HepG2 (cell line): ENCODE results near the gene TNFAIP1. TPM values are rescaled to one million over a fixed set of nuclear protein-coding genes. Genes with fewer than 3 reads are reported as not detected.
A peak's percentile ranks its signal among the peaks of the same experiment; 100 is the strongest.

Source experiments
- DPF2 ChIP-seq: sonication (generic); formaldehyde crosslinking; IDR thresholded peaks from 2 replicates; pipeline ENCODE4 v1.4.0; 2020; ENCODE audit warnings: mild to moderate bottlenecking, low read depth, missing genetic modification reagents, borderline replicate concordance
- ETV6 ChIP-seq: sonication (generic); formaldehyde crosslinking; conservative IDR thresholded peaks from 2 replicates; pipeline ENCODE4 v1.4.0; 2020; ENCODE audit warnings: missing genetic modification reagents
- FOSL1 ChIP-seq: sonication (generic); formaldehyde crosslinking; IDR thresholded peaks from 2 replicates; pipeline ENCODE4 v1.9.0; 2021; ENCODE audit warnings: missing genetic modification reagents, borderline replicate concordance
- FOXM1 ChIP-seq: sonication (generic); formaldehyde crosslinking; IDR thresholded peaks from 2 replicates; pipeline ENCODE4 v1.5.0; 2020; ENCODE audit warnings: missing genetic modification reagents
- GPBP1L1 ChIP-seq: sonication (generic); formaldehyde crosslinking; IDR thresholded peaks from 2 replicates; pipeline ENCODE4 v1.5.0; 2020; ENCODE audit warnings: mild to moderate bottlenecking, missing genetic modification reagents
- GTF2F1 ChIP-seq: fragments of 150-350 bp; IDR thresholded peaks from 2 replicates; pipeline ENCODE4 v1.6.1; 2014; ENCODE audit warnings: low read length
- HNF1A ChIP-seq, 2 experiments: sonication (generic) in 1 of 2; formaldehyde crosslinking in 1 of 2; IDR thresholded peaks; 2 replicates each; pipeline versions ENCODE4 v1.4.0 to v1.6.1; 2016 to 2020; ENCODE audit warnings: borderline replicate concordance in 1 of 2, low read depth in 1 of 2, mild to moderate bottlenecking in 1 of 2, missing genetic modification reagents in 1 of 2
- IKZF1 ChIP-seq: fragments of 450-650 bp; IDR thresholded peaks from 2 replicates; pipeline ENCODE4 v1.7.1; 2016
- LCORL ChIP-seq, 2 experiments: fragments of 450-650 bp in 1 of 2; sonication (generic) in 1 of 2; formaldehyde crosslinking in 1 of 2; IDR thresholded peaks; 2 replicates each; pipeline versions ENCODE4 v1.5.0 to v1.6.1; 2017 to 2020; ENCODE audit warnings: antibody characterized with exemption in 1 of 2, missing genetic modification reagents in 1 of 2
- MTA1 ChIP-seq: sonication (generic); formaldehyde crosslinking; IDR thresholded peaks from 2 replicates; pipeline ENCODE4 v1.4.0; 2020; ENCODE audit warnings: missing genetic modification reagents, mild to moderate bottlenecking, borderline replicate concordance
- REPIN1 ChIP-seq: sonication (generic); formaldehyde crosslinking; IDR thresholded peaks from 2 replicates; pipeline ENCODE4 v1.8.0; 2022; ENCODE audit warnings: missing genetic modification reagents, low read depth, mild to moderate bottlenecking, borderline replicate concordance
- SIN3A ChIP-seq: IDR thresholded peaks from 2 replicates; pipeline ENCODE4 v1.6.1; 2011; ENCODE audit warnings: low read depth, mild to moderate bottlenecking, control low read depth, low read length, borderline replicate concordance
- SP140L ChIP-seq: sonication (generic); formaldehyde crosslinking; IDR thresholded peaks from 2 replicates; pipeline ENCODE4 v1.4.0; 2020; ENCODE audit warnings: missing genetic modification reagents, borderline replicate concordance
- STAT5B ChIP-seq: sonication (generic); formaldehyde crosslinking; IDR thresholded peaks from 2 replicates; pipeline ENCODE4 v1.4.0; 2020; ENCODE audit warnings: missing genetic modification reagents
- ZNF276 ChIP-seq: sonication (generic); formaldehyde crosslinking; IDR thresholded peaks from 2 replicates; pipeline ENCODE4 v1.4.0; 2020; ENCODE audit warnings: mild to moderate bottlenecking, low read depth, missing genetic modification reagents
- ZNF430 ChIP-seq: sonication (generic); formaldehyde crosslinking; IDR thresholded peaks from 2 replicates; pipeline ENCODE4 v1.9.0; 2021; ENCODE audit warnings: mild to moderate bottlenecking, missing genetic modification reagents
- ZNF562 ChIP-seq: sonication (generic); formaldehyde crosslinking; IDR thresholded peaks from 2 replicates; pipeline ENCODE4 v1.8.0; 2022; ENCODE audit warnings: missing genetic modification reagents, borderline replicate concordance
- ZNF574 ChIP-seq: sonication (generic); formaldehyde crosslinking; IDR thresholded peaks from 2 replicates; pipeline ENCODE4 v1.4.0; 2020; ENCODE audit warnings: missing genetic modification reagents
- ZNF709 ChIP-seq: sonication (generic); formaldehyde crosslinking; IDR thresholded peaks from 2 replicates; pipeline ENCODE4 v1.5.0; 2020; ENCODE audit warnings: mild to moderate bottlenecking, missing genetic modification reagents
- ZSCAN30 ChIP-seq: sonication (generic); formaldehyde crosslinking; IDR thresholded peaks from 2 replicates; pipeline ENCODE4 v1.5.0; 2020; ENCODE audit warnings: mild to moderate bottlenecking, missing genetic modification reagents
- polyA plus RNA-seq, 8 experiments: library from polyadenylated mRNA; depleted of rRNA in 3 of 8; stranded (reverse) in 7 of 8; unstranded in 1 of 8; fragments of >200 nt; fragmentation: Illumina TruSeq in 4 of 8; extraction: Trizol in 4 of 8; gene quantifications; 2 replicates each; pipeline versions ENCODE4 v1.2.1 to v1.2.3, GENCODE V29; 2011 to 2016; ENCODE audit warnings: low read depth in 4 of 8, missing spikeins in 1 of 8, mixed read lengths in 1 of 8; ENCODE audit not compliant: insufficient read depth in 1 of 8
- total RNA-seq, 5 experiments: library from RNA; depleted of rRNA; stranded (reverse); fragments of >200 nt; fragmentation: Illumina TruSeq; extraction: Trizol; gene quantifications; 2 replicates each; pipeline ENCODE4 v1.2.3, GENCODE V29; 2016; ENCODE audit warnings: low read depth in 1 of 5

TNFAIP1 gene
- total and polyA plus RNA-seq, 2 of the 13 experiments (the other 11 are each of a cell fraction or from before 2014, with no cell fraction given) = 17.5 to 40.6 TPM

GRCh38 chr17:28368306-28368831 is 32.8 kb downstream of the TNFAIP1 start (continued):
- TF ChIP-seq GPBP1L1 (CRISPR knock-in tag) (no peak), DPF2 (CRISPR knock-in tag) (peak; percentile 97), ZNF276 (0 out of 2 replicates have a peak, but pooled peaks have one; percentile 16), ZNF709 (CRISPR knock-in tag) (no peak), ZNF430 (no peak), ZSCAN30 (CRISPR knock-in tag) (peak; percentile 50; the same call in 1 of the 2 replicates), SIN3A (peak; percentile 48; the same call in 1 of the 2 replicates), FOSL1 (CRISPR knock-in tag) (no peak), ZNF562 (CRISPR knock-in tag) (no peak), IKZF1 (no peak), GTF2F1 (no peak), MTA1 (CRISPR knock-in tag) (peak; percentile 94), SP140L (no peak), REPIN1 (peak; percentile 71; the same call in 1 of the 2 replicates), FOXM1 (no peak), ETV6 (CRISPR knock-in tag) (no peak), STAT5B (no peak), LCORL (IDR thresholded peaks at IDR 0.05) (0 out of 2 replicates have a peak, but pooled peaks have one; percentile 19), LCORL (CRISPR knock-in tag; IDR thresholded peaks at IDR 0.05) (peak; percentile 98), ZNF574 (CRISPR knock-in tag) (peak; percentile 88), HNF1A (IDR thresholded peaks at IDR 0.05; ENCODE audit: low read depth) (peak; percentile 52), HNF1A (CRISPR knock-in tag; IDR thresholded peaks at IDR 0.05; ENCODE audit: borderline replicate concordance) (peak; percentile 82; the same call in 1 of the 2 replicates)
